Keratinocyte (primary cell): ENCODE results near the gene RDH5.

Experiments
- CTCF ChIP-seq, 3 experiments: IDR thresholded peaks in 1 of 3; conservative IDR thresholded peaks in 1 of 3; optimal IDR thresholded peaks in 1 of 3; 2 replicates in 2 of 3; 3 replicates in 1 of 3; pipeline versions ENCODE3 to v1.5.1; 2011; ENCODE audit warnings: low read length in 3 of 3, mild to moderate bottlenecking in 3 of 3, moderate library complexity in 2 of 3, control low read depth in 1 of 3, inconsistent platforms in 1 of 3; ENCODE audit not compliant: insufficient read depth in 2 of 3; ENCODE audit errors: extremely low read depth in 1 of 3
- EZH2 ChIP-seq: IDR thresholded peaks from one replicate; pipeline ENCODE4 v1.6.1; 2012; ENCODE audit warnings: inconsistent platforms, mild to moderate bottlenecking, low read length, moderate library complexity

GRCh38 chr12:55693323-55694187, 26.6 kb upstream of the RDH5 start:
- no peak for TF ChIP-seq CTCF (optimal IDR thresholded peaks at IDR 0.05 in 1 of 3, IDR thresholded peaks at IDR 0.05 in 1 of 3, conservative IDR thresholded peaks at IDR 0.05 in 1 of 3; ENCODE audit: extremely low read depth in 1 of 3, insufficient read depth in 2 of 3, low read length in 3 of 3)
- TF ChIP-seq EZH2 = no peak
